ENCODE measurements around the gene NDE1. TPM values are rescaled to one million over a fixed set of nuclear protein-coding genes. Genes with fewer than 3 reads are reported as not detected.
A peak's percentile ranks its signal among the peaks of the same experiment; 100 is the strongest.

Gene NDE1
- total and polyA plus RNA-seq, 2 experiments from 2014 or later, result 7.1 to 41.0 TPM

DNA sequence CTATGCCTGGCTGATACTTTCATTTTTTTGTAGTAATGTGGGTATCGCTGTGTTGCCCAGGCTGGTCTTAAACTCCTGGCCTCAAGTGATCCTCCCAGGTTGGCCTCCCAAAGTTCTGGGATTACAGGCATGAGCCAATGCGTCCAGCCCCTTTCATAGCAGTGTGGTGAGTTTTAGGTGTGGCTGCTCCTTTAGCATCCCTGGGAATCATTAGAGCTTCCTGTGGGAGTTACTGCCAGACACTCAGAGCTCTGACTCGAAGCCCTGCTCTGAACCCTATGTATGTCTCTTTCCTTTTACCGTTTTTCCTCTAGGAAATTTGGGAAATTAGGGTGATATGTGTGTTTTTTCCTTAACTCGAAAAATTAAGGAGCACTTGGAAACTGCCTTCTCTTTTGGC is 44.5 kb downstream of the NDE1 start:
- Histone ChIP-seq H3K36me3 (peaks cover 23% of the 10 kb centered on the region), H3K4me3 (no peak overlapping the region), H3K27me3 (no peaks in the 10 kb centered on the region), H3K9me3 (ENCODE audit: low read depth) (no peaks in the 10 kb centered on the region), H3K27ac (no peak overlapping the region), H3K4me1 (ENCODE audit: low read depth) (no peaks in the 10 kb centered on the region)
- DNase-seq (ENCODE audit: low read depth in 1 of 2, low spot score in 1 of 2), result no peak
- TF ChIP-seq, protein P1, sequence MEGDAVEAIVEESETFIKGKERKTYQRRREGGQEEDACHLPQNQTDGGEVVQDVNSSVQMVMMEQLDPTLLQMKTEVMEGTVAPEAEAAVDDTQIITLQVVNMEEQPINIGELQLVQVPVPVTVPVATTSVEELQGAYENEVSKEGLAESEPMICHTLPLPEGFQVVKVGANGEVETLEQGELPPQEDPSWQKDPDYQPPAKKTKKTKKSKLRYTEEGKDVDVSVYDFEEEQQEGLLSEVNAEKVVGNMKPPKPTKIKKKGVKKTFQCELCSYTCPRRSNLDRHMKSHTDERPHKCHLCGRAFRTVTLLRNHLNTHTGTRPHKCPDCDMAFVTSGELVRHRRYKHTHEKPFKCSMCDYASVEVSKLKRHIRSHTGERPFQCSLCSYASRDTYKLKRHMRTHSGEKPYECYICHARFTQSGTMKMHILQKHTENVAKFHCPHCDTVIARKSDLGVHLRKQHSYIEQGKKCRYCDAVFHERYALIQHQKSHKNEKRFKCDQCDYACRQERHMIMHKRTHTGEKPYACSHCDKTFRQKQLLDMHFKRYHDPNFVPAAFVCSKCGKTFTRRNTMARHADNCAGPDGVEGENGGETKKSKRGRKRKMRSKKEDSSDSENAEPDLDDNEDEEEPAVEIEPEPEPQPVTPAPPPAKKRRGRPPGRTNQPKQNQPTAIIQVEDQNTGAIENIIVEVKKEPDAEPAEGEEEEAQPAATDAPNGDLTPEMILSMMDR (IDR thresholded peaks at IDR 0.05; ENCODE audit: low read depth, low read length), result no peak

DNA sequence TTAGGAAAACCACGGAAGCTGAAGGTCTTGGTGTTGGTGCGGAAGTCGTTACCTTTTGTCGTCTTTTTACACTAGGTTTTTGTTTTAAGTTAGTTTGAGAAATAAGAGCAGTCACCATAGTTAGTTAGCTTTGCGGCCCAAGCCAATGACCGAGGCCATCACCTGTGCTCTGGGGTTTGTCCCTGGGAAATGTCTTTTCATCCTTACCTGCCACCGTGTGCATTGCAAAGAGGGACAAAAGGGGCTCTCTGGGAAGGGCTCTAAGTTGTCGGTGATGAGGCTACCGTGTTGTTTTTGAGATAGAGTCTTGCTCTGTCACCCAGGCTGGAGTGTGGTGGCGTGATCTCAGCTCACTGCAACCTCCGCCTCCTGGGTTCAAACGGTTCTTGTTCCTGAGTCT is 49.8 kb downstream of the NDE1 start:
- no peaks in the 10 kb centered on the region for H3K27me3 ChIP-seq
- H3K9me3 ChIP-seq (ENCODE audit: low read depth), result no peaks in the 10 kb centered on the region
- H3K4me1 ChIP-seq (ENCODE audit: low read depth), result no peaks in the 10 kb centered on the region
- H3K27ac ChIP-seq, result no peak overlapping the region
- no peak for DNase-seq (ENCODE audit: low read depth in 1 of 2, low spot score in 1 of 2)
- H3K36me3 ChIP-seq, result peaks cover 20% of the 10 kb centered on the region
- H3K4me3 ChIP-seq, result no peak overlapping the region
- TF ChIP-seq, protein P1 (IDR thresholded peaks at IDR 0.05; ENCODE audit: low read depth, low read length), result no peak

DNA sequence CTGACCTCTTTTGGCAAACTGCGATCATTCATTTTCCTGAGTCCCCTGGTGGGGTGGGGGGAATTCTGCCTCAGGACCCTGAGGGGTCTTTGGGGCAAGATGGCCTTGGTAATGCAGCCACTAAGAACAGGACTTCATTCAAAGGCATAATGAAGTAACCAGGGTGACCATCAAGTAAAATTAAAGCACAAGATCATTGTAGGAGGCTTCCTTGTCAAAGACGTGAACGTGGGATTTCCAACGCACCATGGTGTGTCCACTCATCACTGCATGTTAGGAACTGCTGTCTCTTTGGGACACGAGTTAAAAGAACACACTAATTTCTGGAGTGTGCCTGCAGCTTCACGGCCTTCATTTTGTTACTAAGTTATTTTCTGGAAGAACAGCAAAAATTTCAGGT is 51.3 kb downstream of the NDE1 start:
- no peaks in the 10 kb centered on the region for H3K4me1 ChIP-seq (ENCODE audit: low read depth)
- DNase-seq (ENCODE audit: low read depth in 1 of 2, low spot score in 1 of 2), result no peak
- H3K36me3 ChIP-seq, result peaks cover 20% of the 10 kb centered on the region
- H3K27ac ChIP-seq, result no peak overlapping the region
- no peaks in the 10 kb centered on the region for H3K27me3 ChIP-seq
- no peak overlapping the region for H3K4me3 ChIP-seq
- no peaks in the 10 kb centered on the region for H3K9me3 ChIP-seq (ENCODE audit: low read depth)
- TF ChIP-seq, protein P1 (IDR thresholded peaks at IDR 0.05; ENCODE audit: low read depth, low read length), result no peak

DNA sequence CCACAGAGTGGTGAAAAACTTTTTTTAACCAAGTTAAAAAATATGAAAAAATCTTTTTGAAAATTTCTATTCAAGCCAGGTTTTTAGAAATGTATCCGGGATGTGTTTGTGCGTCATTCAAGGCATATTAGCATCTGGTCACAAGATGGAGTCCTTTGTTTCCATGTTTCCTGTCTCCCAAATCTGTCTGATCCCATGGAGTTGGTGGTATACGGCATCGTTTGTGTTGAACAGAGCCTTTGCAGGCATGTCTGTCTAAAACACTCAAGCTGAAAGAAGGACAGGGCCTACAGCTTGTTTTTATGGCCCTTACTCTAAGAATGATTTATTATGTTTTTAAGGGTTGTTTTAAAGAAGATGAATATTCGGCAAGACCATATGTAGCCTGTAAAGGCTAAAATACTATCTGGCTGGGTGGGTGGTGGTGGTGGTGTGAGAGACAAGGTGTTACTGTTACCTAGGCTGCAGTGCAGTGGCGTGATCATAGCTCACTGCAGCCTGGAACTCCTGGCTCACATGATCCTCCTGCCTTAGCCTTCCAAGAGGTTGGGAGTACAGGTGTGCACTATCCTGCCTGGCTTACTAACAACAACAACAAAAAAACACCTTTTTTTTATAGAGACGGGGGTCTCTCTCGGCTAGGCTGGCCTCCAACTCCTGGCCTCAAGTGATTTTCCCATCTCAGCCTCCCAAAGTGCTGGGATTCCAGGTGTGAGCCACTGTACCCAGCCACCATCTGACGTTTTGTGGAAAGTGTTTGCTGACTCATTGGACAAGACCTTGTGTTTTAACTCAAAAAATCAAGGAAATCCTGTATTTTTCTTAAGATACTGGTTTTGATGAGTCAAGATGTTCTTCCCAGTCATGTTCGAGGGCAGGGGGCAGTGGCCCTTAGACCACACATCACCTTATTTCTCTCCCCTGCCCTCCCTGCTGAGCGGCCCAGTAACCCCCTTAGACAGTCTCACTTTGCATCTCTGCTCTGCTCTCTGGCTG is 52.2 kb downstream of the NDE1 start:
- H3K27ac ChIP-seq, result no peak overlapping the region
- no peaks in the 10 kb centered on the region for H3K9me3 ChIP-seq (ENCODE audit: low read depth)
- H3K4me1 ChIP-seq (ENCODE audit: low read depth), result no peaks in the 10 kb centered on the region
- TF ChIP-seq, protein P1 (IDR thresholded peaks at IDR 0.05; ENCODE audit: low read depth, low read length), result no peak
- H3K27me3 ChIP-seq, result no peaks in the 10 kb centered on the region
- peaks cover 11% of the 10 kb centered on the region for H3K36me3 ChIP-seq
- no peak overlapping the region for H3K4me3 ChIP-seq
- DNase-seq (ENCODE audit: low read depth in 1 of 2, low spot score in 1 of 2), result peak in 1 of 2 donors; percentile 6

DNA sequence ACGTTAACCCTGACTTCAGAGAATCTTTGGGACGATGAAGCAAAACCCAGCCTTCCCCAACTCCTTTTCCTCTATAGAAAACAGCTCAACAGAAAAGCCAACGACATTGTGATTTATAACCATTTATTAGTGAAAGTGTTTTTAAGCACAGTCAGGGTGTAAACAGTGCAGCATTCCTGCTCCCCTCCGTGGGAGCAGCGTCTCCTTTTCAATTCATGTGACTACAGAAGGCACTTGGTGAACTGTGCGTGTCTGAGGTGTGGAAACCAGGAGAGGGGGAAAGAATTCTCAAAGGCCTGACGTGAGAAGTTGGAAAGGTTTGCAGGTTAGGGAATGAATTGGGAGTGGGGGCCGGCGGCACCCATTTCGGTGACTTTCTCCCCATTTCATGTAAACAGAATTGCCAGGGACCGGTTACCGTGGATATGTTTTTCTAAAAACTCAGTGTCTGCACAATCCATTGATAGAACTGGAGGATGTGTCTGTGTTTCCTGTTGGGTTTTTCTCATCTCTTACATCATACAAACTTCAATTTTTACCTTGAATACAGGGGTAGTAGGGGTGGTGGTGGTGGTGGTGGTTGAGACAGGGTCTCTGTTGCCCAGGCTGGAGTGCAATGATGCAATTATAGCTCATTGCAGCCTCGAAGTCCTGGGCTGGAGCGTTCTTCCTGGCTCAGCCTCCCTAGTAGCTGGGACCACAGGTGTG is 53.1 kb downstream of the NDE1 start:
- Histone ChIP-seq H3K27ac (no peak overlapping the region), H3K27me3 (no peaks in the 10 kb centered on the region), H3K9me3 (ENCODE audit: low read depth) (no peaks in the 10 kb centered on the region), H3K36me3 (peaks cover 9% of the 10 kb centered on the region), H3K4me3 (no peak overlapping the region), H3K4me1 (ENCODE audit: low read depth) (no peaks in the 10 kb centered on the region)
- TF ChIP-seq, protein P1 (IDR thresholded peaks at IDR 0.05; ENCODE audit: low read depth, low read length), result no peak
- no peak for DNase-seq (ENCODE audit: low read depth in 1 of 2, low spot score in 1 of 2)

All from cardiac muscle cell (in vitro differentiated cells and primary cell).